Loucy (cell line): ENCODE measurements around the gene IWS1.

ENCODE experiments used
- H2AFZ ChIP-seq: fragments of 200-600 bp; sonication (generic); 2 replicates; pipeline ENCODE4 v1.6.0; 2016; ENCODE audit warnings: antibody characterized with exemption, mild to moderate bottlenecking, low read length, moderate library complexity
- H3F3A ChIP-seq: fragments of 200-600 bp; 2 replicates; pipeline ENCODE4 v1.6.0; 2016; ENCODE audit warnings: antibody characterized with exemption, low read depth, mild to moderate bottlenecking
- H3K27me3 ChIP-seq: fragments of 200-600 bp; sonication (generic); 2 replicates; pipeline ENCODE4 v1.6.1; 2014; ENCODE audit warnings: low read length, mild to moderate bottlenecking; ENCODE audit not compliant: insufficient read depth, poor library complexity, severe bottlenecking
- H3K36me3 ChIP-seq: fragments of 200-600 bp; sonication (generic); 2 replicates; pipeline ENCODE4 v1.6.1; 2016; ENCODE audit warnings: low read length; ENCODE audit not compliant: insufficient read depth
- H3K4me1 ChIP-seq: fragments of 200-600 bp; sonication (generic); 2 replicates; pipeline ENCODE4 v1.5.1; 2014; ENCODE audit warnings: low read length, mild to moderate bottlenecking; ENCODE audit not compliant: insufficient read depth, poor library complexity, severe bottlenecking
- H3K4me2 ChIP-seq: fragments of 200-600 bp; sonication (generic); 2 replicates; pipeline ENCODE4 v1.6.0; 2014; ENCODE audit warnings: antibody characterized with exemption, low read length, low read depth, mild to moderate bottlenecking; ENCODE audit not compliant: poor library complexity, severe bottlenecking
- H3K4me3 ChIP-seq: fragments of 200-600 bp; sonication (generic); 2 replicates; pipeline ENCODE4 v1.5.1; 2014; ENCODE audit warnings: low read length, mild to moderate bottlenecking, mixed read lengths; ENCODE audit not compliant: poor library complexity, severe bottlenecking
- H3K79me2 ChIP-seq: fragments of 200-600 bp; sonication (generic); 2 replicates; pipeline ENCODE4 v1.6.1; 2014; ENCODE audit warnings: low read length; ENCODE audit not compliant: insufficient read depth
- H3K9ac ChIP-seq: fragments of 200-600 bp; sonication (generic); 2 replicates; pipeline ENCODE4 v1.6.0; 2014; ENCODE audit warnings: mild to moderate bottlenecking, low read depth, low read length, moderate library complexity; ENCODE audit not compliant: poor library complexity, severe bottlenecking
- H3K9me2 ChIP-seq: fragments of 200-600 bp; sonication (generic); replicated peaks from 2 replicates; pipeline ENCODE4 v1.6.1; 2016; ENCODE audit warnings: low read depth, low read length, mixed read lengths
- H3K9me3 ChIP-seq: fragments of 200-600 bp; sonication (generic); 2 replicates; pipeline ENCODE4 v1.6.1; 2014; ENCODE audit warnings: mild to moderate bottlenecking, antibody characterized with exemption, low read length, low read depth; ENCODE audit not compliant: insufficient read depth
- H4K20me1 ChIP-seq: fragments of 200-600 bp; sonication (generic); 2 replicates; pipeline ENCODE4 v1.6.0; 2014; ENCODE audit warnings: antibody characterized with exemption, low read length, mild to moderate bottlenecking; ENCODE audit not compliant: insufficient read depth, poor library complexity, severe bottlenecking
- CTCF ChIP-seq: fragments of 200-600 bp; sonication (generic); conservative IDR thresholded peaks from 2 replicates; pipeline ENCODE4 v1.5.1; 2014; ENCODE audit warnings: mild to moderate bottlenecking, antibody characterized with exemption, low read length
- EZH2phosphoT487 ChIP-seq: fragments of 200-600 bp; IDR thresholded peaks from 2 replicates; pipeline ENCODE4 v1.6.1; 2018; ENCODE audit warnings: antibody characterized with exemption, mild to moderate bottlenecking, moderate library complexity, borderline replicate concordance

The IWS1 gene

GRCh38 chr2:127560931-127561280 is 34.6 kb upstream of the IWS1 start:
- H3F3A ChIP-seq = no peaks in the 10 kb centered on the region
- H3K79me2 ChIP-seq = no peaks in the 10 kb centered on the region
- no peak overlapping the region for H3K4me2 ChIP-seq
- TF ChIP-seq CTCF = no peak
- no peak for TF ChIP-seq EZH2phosphoT487
- H3K27me3 ChIP-seq = peaks cover 7% of the 10 kb centered on the region
- H3K36me3 ChIP-seq = no peaks in the 10 kb centered on the region
- no peak overlapping the region for H3K9ac ChIP-seq
- H3K4me3 ChIP-seq = no peak overlapping the region
- no peaks in the 10 kb centered on the region for H3K9me2 ChIP-seq
- H4K20me1 ChIP-seq = no peaks in the 10 kb centered on the region
- H2AFZ ChIP-seq = no peak overlapping the region
- H3K4me1 ChIP-seq = no peaks in the 10 kb centered on the region
- no peaks in the 10 kb centered on the region for H3K9me3 ChIP-seq

- Histone ChIP-seq H2AFZ (no peak overlapping the region), H3F3A (no peaks in the 10 kb centered on the region), H3K9me2 (no peaks in the 10 kb centered on the region), H3K27me3 (peaks cover 7% of the 10 kb centered on the region), H3K9me3 (no peaks in the 10 kb centered on the region), H4K20me1 (no peaks in the 10 kb centered on the region), H3K4me1 (no peaks in the 10 kb centered on the region), H3K4me2 (no peak overlapping the region), H3K79me2 (no peaks in the 10 kb centered on the region), H3K4me3 (no peak overlapping the region), H3K36me3 (no peaks in the 10 kb centered on the region), H3K9ac (no peak overlapping the region)
- no peak for TF ChIP-seq CTCF
- no peak for TF ChIP-seq EZH2phosphoT487
Observed at GRCh38 chr2:127560201-127560930, 34.1 kb upstream of the IWS1 start.

GRCh38 chr2:127559454-127559853 is 33.2 kb upstream of the IWS1 start:
- Histone ChIP-seq H3K4me3 (no peak overlapping the region), H3K36me3 (no peaks in the 10 kb centered on the region), H4K20me1 (no peaks in the 10 kb centered on the region), H3K9me2 (no peaks in the 10 kb centered on the region), H2AFZ (no peak overlapping the region), H3K27me3 (peaks cover 7% of the 10 kb centered on the region), H3K4me2 (no peak overlapping the region), H3K9me3 (no peaks in the 10 kb centered on the region), H3K79me2 (no peaks in the 10 kb centered on the region), H3K9ac (no peak overlapping the region), H3K4me1 (no peaks in the 10 kb centered on the region), H3F3A (no peaks in the 10 kb centered on the region)
- no peak for TF ChIP-seq CTCF
- TF ChIP-seq EZH2phosphoT487 = no peak
